ENCODE data around the gene GLS2.
"Not testable (repeated sequence)": the region's sequence is repeated elsewhere in the genome, so short reads cannot be mapped to it uniquely, and the experiment has no call there.

The GLS2 gene

DNA sequence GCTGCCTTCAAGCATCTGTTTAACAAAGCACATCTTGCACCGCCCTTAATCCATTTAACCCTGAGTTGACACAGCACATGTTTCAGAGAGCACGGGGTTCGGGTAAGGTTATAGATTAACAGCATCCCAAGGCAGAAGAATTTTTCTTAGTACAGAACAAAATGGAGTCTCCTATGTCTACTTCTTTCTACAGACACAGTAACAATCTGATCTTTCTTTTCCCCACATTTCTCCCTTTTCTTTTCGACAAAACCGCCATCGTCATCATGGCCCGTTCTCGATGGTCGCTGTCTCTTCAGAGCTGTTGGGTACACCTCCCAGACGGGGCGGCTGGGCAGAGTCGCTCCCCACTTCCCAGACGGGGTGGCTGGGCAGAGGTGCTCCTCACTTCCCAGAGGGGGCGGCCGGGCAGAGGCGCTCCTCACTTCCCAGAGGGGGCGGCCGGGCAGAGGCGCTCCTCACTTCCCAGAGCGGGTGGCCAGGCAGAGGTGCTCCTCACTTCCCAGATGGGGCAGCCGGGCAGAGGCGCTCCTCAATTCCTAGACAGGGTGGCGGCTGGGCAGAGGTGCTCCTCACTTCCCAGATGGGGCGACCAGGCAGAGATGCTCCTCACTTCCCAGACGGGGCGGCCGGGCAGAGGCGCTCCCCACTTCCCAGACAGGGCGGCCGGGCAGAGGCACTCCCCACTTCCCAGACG is 5.6 kb upstream of the GLS2 start:
- not testable (repeated sequence) for H3K4me3 ChIP-seq (ENCODE audit: low read length in 2 of 2); H3K9me3 ChIP-seq (ENCODE audit: control insufficient read depth in 2 of 2, low read length in 2 of 2)

DNA sequence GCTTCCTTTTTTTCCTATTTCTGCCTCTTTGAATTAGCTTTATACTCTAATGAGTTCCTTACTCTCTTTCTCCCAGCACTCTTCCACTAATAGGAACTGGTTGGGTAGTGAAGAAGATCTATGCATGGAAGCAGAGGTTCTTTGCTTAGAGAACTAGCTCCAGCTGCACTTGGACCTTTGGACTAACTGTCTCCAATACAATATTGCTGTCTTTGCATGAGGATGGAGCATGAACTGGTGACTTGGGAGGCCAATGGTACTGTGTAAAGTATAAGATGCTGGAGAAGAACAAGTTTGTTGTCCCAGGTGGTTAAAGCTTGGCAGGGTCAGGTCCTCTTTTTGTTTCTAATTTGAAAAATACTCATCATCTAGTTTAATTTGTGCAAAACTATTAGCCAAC is 2.4 kb upstream of the GLS2 start:
- Histone ChIP-seq H3K4me1 (ENCODE audit: control insufficient read depth in 2 of 2, insufficient read depth in 2 of 2, low read length in 2 of 2) (peaks cover 7 to 14% of the 10 kb centered on the region in 2 donors), H3K4me3 (ENCODE audit: low read length in 2 of 2) (no peak overlapping the region), H3K27ac (ENCODE audit: low read depth in 2 of 2, low read length in 2 of 2) (no peak overlapping the region), H3K9me3 (ENCODE audit: control insufficient read depth in 2 of 2, low read length in 2 of 2) (no peaks in the 10 kb centered on the region), H3K9ac (ENCODE audit: low read depth in 1 of 2, low read length in 2 of 2) (no peak overlapping the region), H3K27me3 (ENCODE audit: control insufficient read depth in 2 of 2, insufficient read depth in 2 of 2, low read length in 2 of 2) (peaks cover 0 to 2% of the 10 kb centered on the region in 2 donors), H3K36me3 (ENCODE audit: control insufficient read depth in 2 of 2, insufficient read depth in 2 of 2, low read length in 2 of 2) (no peaks in the 10 kb centered on the region)

More for the DNA sequence above, 5.6 kb upstream of the GLS2 start:
- not testable (repeated sequence) for H3K4me1 ChIP-seq (ENCODE audit: control insufficient read depth in 2 of 2, insufficient read depth in 2 of 2, low read length in 2 of 2); H3K36me3 ChIP-seq (ENCODE audit: control insufficient read depth in 2 of 2, insufficient read depth in 2 of 2, low read length in 2 of 2); H3K27ac ChIP-seq (ENCODE audit: low read depth in 2 of 2, low read length in 2 of 2); H3K27me3 ChIP-seq (ENCODE audit: control insufficient read depth in 2 of 2, insufficient read depth in 2 of 2, low read length in 2 of 2); H3K9ac ChIP-seq (ENCODE audit: low read depth in 1 of 2, low read length in 2 of 2)

DNA sequence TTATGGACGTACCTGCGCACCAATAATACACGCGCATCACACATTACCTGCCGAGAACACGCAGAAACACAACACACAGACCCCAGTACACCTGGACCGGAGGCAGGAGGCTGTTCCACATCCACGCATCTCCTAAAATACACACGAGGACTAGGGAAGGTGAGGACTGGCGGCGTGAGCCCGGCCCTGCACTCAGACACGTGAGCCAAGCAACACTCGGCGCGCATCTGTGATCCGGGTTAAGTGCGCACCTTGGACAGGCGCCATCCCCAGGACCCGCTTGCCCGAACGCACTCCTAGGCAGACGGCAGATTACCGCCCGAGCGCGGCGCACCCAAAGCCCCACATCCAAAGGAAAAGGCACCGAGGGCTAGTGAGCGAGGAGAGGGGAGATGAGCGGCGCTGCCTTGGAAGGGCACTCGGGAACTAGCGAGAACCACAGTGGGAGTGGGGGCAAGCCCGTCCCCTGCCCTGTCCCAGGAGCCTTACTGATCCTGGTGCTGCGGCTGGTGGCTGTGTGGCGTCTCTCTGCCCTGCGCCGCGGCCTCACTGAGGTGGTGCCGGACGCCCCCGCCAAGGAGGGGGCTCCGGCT is 417 bp downstream of the GLS2 start:
- Histone ChIP-seq H3K27me3 (ENCODE audit: control insufficient read depth in 2 of 2, insufficient read depth in 2 of 2, low read length in 2 of 2) (peaks cover 0 to 2% of the 10 kb centered on the region in 2 donors), H3K9me3 (ENCODE audit: control insufficient read depth in 2 of 2, low read length in 2 of 2) (no peaks in the 10 kb centered on the region), H3K4me3 (ENCODE audit: low read length in 2 of 2) (peak overlapping the region; percentile 69 to 72), H3K9ac (ENCODE audit: low read depth in 1 of 2, low read length in 2 of 2) (peak overlapping the region; percentile 32 to 42), H3K27ac (ENCODE audit: low read depth in 2 of 2, low read length in 2 of 2) (no peak overlapping the region), H3K36me3 (ENCODE audit: control insufficient read depth in 2 of 2, insufficient read depth in 2 of 2, low read length in 2 of 2) (no peaks in the 10 kb centered on the region), H3K4me1 (ENCODE audit: control insufficient read depth in 2 of 2, insufficient read depth in 2 of 2, low read length in 2 of 2) (peaks cover 7 to 14% of the 10 kb centered on the region in 2 donors)

DNA sequence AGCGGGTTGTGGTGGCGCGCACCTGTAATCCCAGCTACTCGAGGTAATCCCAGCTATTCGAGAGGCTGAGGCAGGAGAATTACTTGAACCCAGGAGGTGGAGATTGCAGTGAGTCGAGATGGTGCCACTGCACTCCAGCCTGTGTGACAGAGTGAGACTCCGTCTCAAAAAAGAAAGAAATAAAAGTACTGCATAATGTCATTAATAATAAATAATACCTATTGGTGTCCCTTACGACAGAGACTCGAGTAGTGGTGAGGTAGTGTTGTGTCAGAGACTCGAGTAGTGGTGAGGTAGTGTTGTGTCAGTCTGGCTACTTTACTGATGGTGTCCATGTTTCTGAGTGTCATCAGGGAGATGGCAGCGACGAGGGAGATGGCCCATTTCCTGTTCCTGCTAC is 1.3 kb downstream of the GLS2 start:
- Histone ChIP-seq H3K36me3 (ENCODE audit: control insufficient read depth in 2 of 2, insufficient read depth in 2 of 2, low read length in 2 of 2) (no peaks in the 10 kb centered on the region), H3K27me3 (ENCODE audit: control insufficient read depth in 2 of 2, insufficient read depth in 2 of 2, low read length in 2 of 2) (peaks cover 0 to 2% of the 10 kb centered on the region in 2 donors), H3K9me3 (ENCODE audit: control insufficient read depth in 2 of 2, low read length in 2 of 2) (no peaks in the 10 kb centered on the region), H3K4me1 (ENCODE audit: control insufficient read depth in 2 of 2, insufficient read depth in 2 of 2, low read length in 2 of 2) (peaks cover 7 to 14% of the 10 kb centered on the region in 2 donors), H3K9ac (ENCODE audit: low read depth in 1 of 2, low read length in 2 of 2) (no peak overlapping the region), H3K4me3 (ENCODE audit: low read length in 2 of 2) (no peak overlapping the region), H3K27ac (ENCODE audit: low read depth in 2 of 2, low read length in 2 of 2) (no peak overlapping the region)

DNA sequence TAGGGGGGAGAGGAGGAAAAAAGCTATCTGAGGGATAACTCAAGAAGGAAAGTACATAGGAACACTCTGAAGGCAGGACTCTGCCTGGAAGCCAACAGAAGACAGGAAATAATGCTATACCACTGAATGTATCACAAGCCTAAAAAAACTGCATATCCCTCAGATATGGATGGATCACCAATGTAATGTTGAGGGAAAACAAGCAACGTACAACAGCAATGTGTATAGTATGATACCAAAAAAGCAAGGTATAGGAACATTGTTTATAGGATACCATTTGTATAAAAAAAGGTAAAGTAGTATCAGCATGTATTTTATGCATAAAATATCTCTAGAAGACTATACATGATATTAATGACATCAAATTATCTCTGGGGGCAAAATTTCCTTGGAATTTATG is 3.4 kb downstream of the GLS2 start:
- H3K4me1 ChIP-seq (ENCODE audit: control insufficient read depth in 2 of 2, insufficient read depth in 2 of 2, low read length in 2 of 2) = peaks cover 7 to 14% of the 10 kb centered on the region in 2 donors
- no peaks in the 10 kb centered on the region for H3K9me3 ChIP-seq (ENCODE audit: control insufficient read depth in 2 of 2, low read length in 2 of 2)
- no peak overlapping the region for H3K9ac ChIP-seq (ENCODE audit: low read depth in 1 of 2, low read length in 2 of 2)
- H3K27ac ChIP-seq (ENCODE audit: low read depth in 2 of 2, low read length in 2 of 2) = no peak overlapping the region
- no peaks in the 10 kb centered on the region for H3K36me3 ChIP-seq (ENCODE audit: control insufficient read depth in 2 of 2, insufficient read depth in 2 of 2, low read length in 2 of 2)
- H3K27me3 ChIP-seq (ENCODE audit: control insufficient read depth in 2 of 2, insufficient read depth in 2 of 2, low read length in 2 of 2) = peaks cover 0 to 2% of the 10 kb centered on the region in 2 donors
- no peak overlapping the region for H3K4me3 ChIP-seq (ENCODE audit: low read length in 2 of 2)

DNA sequence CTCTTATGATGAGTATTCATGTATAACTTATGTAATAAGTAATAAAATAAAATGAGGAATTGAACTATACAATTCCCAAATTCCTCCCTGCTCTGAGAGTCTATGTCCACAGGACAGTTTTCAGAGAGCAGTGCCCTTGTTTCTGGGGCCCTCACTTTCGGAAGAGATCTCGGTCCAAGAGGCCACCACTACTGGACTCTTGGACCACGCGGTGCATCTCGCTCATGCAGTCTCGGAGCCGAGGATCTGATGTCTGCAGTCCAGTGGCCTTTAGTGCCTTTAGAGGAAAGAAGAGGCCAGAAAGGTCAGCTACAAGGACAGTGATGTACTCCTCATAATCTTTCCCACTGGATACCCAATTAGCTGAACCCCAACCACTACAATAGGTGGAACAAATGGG is 8.3 kb downstream of the GLS2 start:
- H3K4me1 ChIP-seq (ENCODE audit: control insufficient read depth in 2 of 2, insufficient read depth in 2 of 2, low read length in 2 of 2) = no peaks in the 10 kb centered on the region
- no peak overlapping the region for H3K4me3 ChIP-seq (ENCODE audit: low read length in 2 of 2)
- H3K36me3 ChIP-seq (ENCODE audit: control insufficient read depth in 2 of 2, insufficient read depth in 2 of 2, low read length in 2 of 2) = no peaks in the 10 kb centered on the region
- no peaks in the 10 kb centered on the region for H3K9me3 ChIP-seq (ENCODE audit: control insufficient read depth in 2 of 2, low read length in 2 of 2)
- H3K27me3 ChIP-seq (ENCODE audit: control insufficient read depth in 2 of 2, insufficient read depth in 2 of 2, low read length in 2 of 2) = no peaks in the 10 kb centered on the region
- H3K27ac ChIP-seq (ENCODE audit: low read depth in 2 of 2, low read length in 2 of 2) = no peak overlapping the region
- no peak overlapping the region for H3K9ac ChIP-seq (ENCODE audit: low read depth in 1 of 2, low read length in 2 of 2)

DNA sequence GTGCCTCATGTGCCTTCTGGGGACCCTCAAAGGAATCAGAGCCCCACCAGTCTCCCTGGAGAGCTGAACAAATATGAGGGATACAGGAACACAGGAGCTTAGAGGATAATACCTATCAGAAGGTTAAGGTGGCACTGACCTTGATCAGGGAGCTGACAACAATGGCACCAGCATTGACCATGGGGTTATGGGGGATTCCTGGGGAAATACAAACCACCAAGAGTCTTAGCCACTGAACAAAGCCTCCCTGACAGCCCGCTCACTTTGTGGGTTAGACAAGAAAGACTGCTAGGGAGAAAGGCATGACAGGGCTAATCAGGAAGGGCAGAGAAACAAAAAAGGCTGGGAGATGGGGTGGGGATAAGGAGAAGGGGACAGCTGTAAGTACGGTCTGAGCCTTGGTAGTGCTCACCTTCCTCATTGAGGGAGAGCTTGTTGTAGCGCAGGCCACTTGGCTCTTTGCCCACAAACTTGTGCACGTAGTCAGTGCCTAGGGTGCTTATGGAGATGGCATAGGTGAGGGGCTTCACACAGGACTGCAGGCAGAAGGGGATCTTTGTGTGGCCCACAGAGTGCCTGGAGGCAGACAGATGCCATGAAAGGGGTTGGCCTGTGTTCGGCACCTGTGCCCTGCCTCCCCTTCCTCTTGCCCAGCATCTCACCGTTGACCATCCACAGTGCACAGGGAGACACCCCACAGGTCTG is 10.3 kb downstream of the GLS2 start:
- Histone ChIP-seq H3K4me1 (ENCODE audit: control insufficient read depth in 2 of 2, insufficient read depth in 2 of 2, low read length in 2 of 2) (no peaks in the 10 kb centered on the region), H3K27me3 (ENCODE audit: control insufficient read depth in 2 of 2, insufficient read depth in 2 of 2, low read length in 2 of 2) (no peaks in the 10 kb centered on the region), H3K4me3 (ENCODE audit: low read length in 2 of 2) (no peak overlapping the region), H3K36me3 (ENCODE audit: control insufficient read depth in 2 of 2, insufficient read depth in 2 of 2, low read length in 2 of 2) (no peaks in the 10 kb centered on the region), H3K9ac (ENCODE audit: low read depth in 1 of 2, low read length in 2 of 2) (no peak overlapping the region), H3K27ac (ENCODE audit: low read depth in 2 of 2, low read length in 2 of 2) (no peak overlapping the region), H3K9me3 (ENCODE audit: control insufficient read depth in 2 of 2, low read length in 2 of 2) (no peaks in the 10 kb centered on the region)

DNA sequence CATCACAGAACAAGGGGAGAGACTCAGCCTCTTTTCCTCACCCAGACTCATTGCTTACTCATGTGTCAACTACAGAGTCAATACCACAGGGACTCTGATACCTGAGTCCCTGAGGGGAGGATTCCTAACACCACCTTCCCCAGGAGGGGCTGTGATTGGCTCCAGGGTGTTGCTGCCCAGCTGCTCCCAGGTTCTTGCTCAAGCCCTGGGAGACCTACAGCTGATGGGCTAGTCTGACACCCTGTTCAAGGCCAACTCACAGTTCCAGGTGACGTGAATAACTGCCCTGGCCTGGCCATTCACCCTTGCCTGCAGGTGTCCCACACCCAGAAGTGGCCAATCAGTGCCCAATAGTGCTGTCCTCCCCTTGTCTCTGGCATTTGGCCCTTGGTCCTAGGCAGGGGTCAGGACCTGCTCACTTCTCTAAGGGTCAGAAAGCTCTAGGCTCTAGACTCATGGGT is 11.0 kb downstream of the GLS2 start:
- H3K4me3 ChIP-seq (ENCODE audit: low read length in 2 of 2) = no peak overlapping the region
- no peaks in the 10 kb centered on the region for H3K4me1 ChIP-seq (ENCODE audit: control insufficient read depth in 2 of 2, insufficient read depth in 2 of 2, low read length in 2 of 2)
- no peak overlapping the region for H3K27ac ChIP-seq (ENCODE audit: low read depth in 2 of 2, low read length in 2 of 2)
- no peak overlapping the region for H3K9ac ChIP-seq (ENCODE audit: low read depth in 1 of 2, low read length in 2 of 2)
- H3K36me3 ChIP-seq (ENCODE audit: control insufficient read depth in 2 of 2, insufficient read depth in 2 of 2, low read length in 2 of 2) = peaks cover 0 to 2% of the 10 kb centered on the region in 2 donors
- no peaks in the 10 kb centered on the region for H3K9me3 ChIP-seq (ENCODE audit: control insufficient read depth in 2 of 2, low read length in 2 of 2)
- H3K27me3 ChIP-seq (ENCODE audit: control insufficient read depth in 2 of 2, insufficient read depth in 2 of 2, low read length in 2 of 2) = no peaks in the 10 kb centered on the region

DNA sequence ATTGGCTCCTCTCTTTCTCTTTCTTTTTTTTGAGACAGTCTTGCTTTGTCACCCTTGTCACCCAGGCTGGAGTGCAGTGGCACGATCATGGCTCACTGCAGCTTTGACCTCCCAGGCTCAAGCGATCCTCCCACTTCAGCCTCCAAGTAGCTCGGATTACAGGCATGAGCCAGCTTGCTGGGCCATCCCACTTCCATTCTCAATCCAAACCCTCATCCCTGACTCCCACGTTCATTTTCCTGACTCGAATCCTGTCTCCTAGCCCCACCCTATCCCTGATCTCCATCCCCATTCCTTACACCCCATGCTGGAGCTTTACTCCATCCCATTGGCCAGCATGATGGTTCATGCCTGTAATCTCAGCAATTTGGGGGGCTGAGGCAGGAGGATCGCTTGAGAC is 11.8 kb downstream of the GLS2 start:
- H3K36me3 ChIP-seq (ENCODE audit: control insufficient read depth in 2 of 2, insufficient read depth in 2 of 2, low read length in 2 of 2) = peaks cover 0 to 3% of the 10 kb centered on the region in 2 donors
- H3K9me3 ChIP-seq (ENCODE audit: control insufficient read depth in 2 of 2, low read length in 2 of 2) = no peaks in the 10 kb centered on the region
- H3K27me3 ChIP-seq (ENCODE audit: control insufficient read depth in 2 of 2, insufficient read depth in 2 of 2, low read length in 2 of 2) = no peaks in the 10 kb centered on the region
- H3K4me3 ChIP-seq (ENCODE audit: low read length in 2 of 2) = no peak overlapping the region
- H3K9ac ChIP-seq (ENCODE audit: low read depth in 1 of 2, low read length in 2 of 2) = no peak overlapping the region
- no peaks in the 10 kb centered on the region for H3K4me1 ChIP-seq (ENCODE audit: control insufficient read depth in 2 of 2, insufficient read depth in 2 of 2, low read length in 2 of 2)
- no peak overlapping the region for H3K27ac ChIP-seq (ENCODE audit: low read depth in 2 of 2, low read length in 2 of 2)

DNA sequence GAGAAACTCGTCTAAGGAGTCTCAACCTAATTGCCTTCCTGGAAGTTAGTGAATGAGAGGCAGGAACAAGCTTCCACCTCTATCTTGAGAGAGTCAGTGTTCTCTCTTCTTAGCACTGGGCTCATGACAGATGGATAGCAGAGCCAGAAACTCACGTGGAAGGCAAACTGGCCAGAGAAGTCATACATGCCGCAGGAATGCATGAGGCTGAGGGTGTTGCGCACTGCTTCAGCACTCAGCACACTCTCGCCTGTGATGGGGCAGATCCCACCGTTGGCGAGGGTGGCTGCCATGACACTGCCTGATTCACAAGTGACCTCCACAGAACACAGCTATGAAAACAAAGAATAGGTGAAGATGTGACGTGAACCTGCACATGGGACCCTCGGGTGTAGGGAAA is 13.6 kb downstream of the GLS2 start:
- H3K36me3 ChIP-seq (ENCODE audit: control insufficient read depth in 2 of 2, insufficient read depth in 2 of 2, low read length in 2 of 2) = peaks cover 0 to 3% of the 10 kb centered on the region in 2 donors
- no peaks in the 10 kb centered on the region for H3K27me3 ChIP-seq (ENCODE audit: control insufficient read depth in 2 of 2, insufficient read depth in 2 of 2, low read length in 2 of 2)
- H3K9ac ChIP-seq (ENCODE audit: low read depth in 1 of 2, low read length in 2 of 2) = no peak overlapping the region
- no peak overlapping the region for H3K27ac ChIP-seq (ENCODE audit: low read depth in 2 of 2, low read length in 2 of 2)
- H3K9me3 ChIP-seq (ENCODE audit: control insufficient read depth in 2 of 2, low read length in 2 of 2) = no peaks in the 10 kb centered on the region
- H3K4me1 ChIP-seq (ENCODE audit: control insufficient read depth in 2 of 2, insufficient read depth in 2 of 2, low read length in 2 of 2) = peaks cover 2 to 7% of the 10 kb centered on the region in 2 donors
- H3K4me3 ChIP-seq (ENCODE audit: low read length in 2 of 2) = no peak overlapping the region
